ENCODE data around the gene CHRDL1.
"Not testable (repeated sequence)": the region's sequence is repeated elsewhere in the genome, so short reads cannot be mapped to it uniquely, and the experiment has no call there.

Gene CHRDL1, protein sequence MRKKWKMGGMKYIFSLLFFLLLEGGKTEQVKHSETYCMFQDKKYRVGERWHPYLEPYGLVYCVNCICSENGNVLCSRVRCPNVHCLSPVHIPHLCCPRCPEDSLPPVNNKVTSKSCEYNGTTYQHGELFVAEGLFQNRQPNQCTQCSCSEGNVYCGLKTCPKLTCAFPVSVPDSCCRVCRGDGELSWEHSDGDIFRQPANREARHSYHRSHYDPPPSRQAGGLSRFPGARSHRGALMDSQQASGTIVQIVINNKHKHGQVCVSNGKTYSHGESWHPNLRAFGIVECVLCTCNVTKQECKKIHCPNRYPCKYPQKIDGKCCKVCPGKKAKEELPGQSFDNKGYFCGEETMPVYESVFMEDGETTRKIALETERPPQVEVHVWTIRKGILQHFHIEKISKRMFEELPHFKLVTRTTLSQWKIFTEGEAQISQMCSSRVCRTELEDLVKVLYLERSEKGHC

GRCh38 chrX:110795645-110796406 lies at the start of gene CHRDL1:
CHRDL1 (minus strand) TSS chrX:110795817; CDS start chrX:110792181, 3,636 bp downstream.
- no peak within 1 kb of the TSS for H3K27ac Mint-ChIP-seq
- H3K36me3 Mint-ChIP-seq, result peaks cover 1% of the 10 kb centered on the region
- CTCF ChIA-PET, result no interaction called here
- DNase-seq, result peak; percentile 20
- H3K9me3 Mint-ChIP-seq, result no peaks in the 10 kb centered on the region
- peaks cover 23% of the 10 kb centered on the region for H3K27me3 Mint-ChIP-seq
- no peak within 1 kb of the TSS for H3K4me3 Mint-ChIP-seq
- no peaks in the 10 kb centered on the region for H3K4me1 Mint-ChIP-seq

GRCh38 chrX:110836982-110837381 lies 41.4 kb upstream of the CHRDL1 start:
- Mint-ChIP-seq H3K4me3 (no peak overlapping the region), H3K9me3 (no peaks in the 10 kb centered on the region), H3K27me3 (no peaks in the 10 kb centered on the region), H3K4me1 (no peaks in the 10 kb centered on the region), H3K36me3 (no peaks in the 10 kb centered on the region), H3K27ac (no peak overlapping the region)
- DNase-seq, result no peak
- CTCF ChIA-PET, result interaction anchor here (1.2 to 2.1 kb wide), 2 partner anchors 10 to 16 kb away, joined by 3 to 8 read pairs; no protein-coding TSS in a partner anchor

- no peaks in the 10 kb centered on the region for H3K36me3 Mint-ChIP-seq
- no peak overlapping the region for H3K4me3 Mint-ChIP-seq
- CTCF ChIA-PET, result interaction anchor here (1.2 kb wide), 1 partner anchor 17 kb away, joined by 3 read pairs; no protein-coding TSS in a partner anchor
- no peak for DNase-seq
- H3K27ac Mint-ChIP-seq, result no peak overlapping the region
- H3K27me3 Mint-ChIP-seq, result no peaks in the 10 kb centered on the region
- H3K4me1 Mint-ChIP-seq, result no peaks in the 10 kb centered on the region
- H3K9me3 Mint-ChIP-seq, result no peaks in the 10 kb centered on the region
These were observed 40.8 kb upstream of the CHRDL1 start for GRCh38 chrX:110836451-110836850.

- Mint-ChIP-seq H3K36me3 (no peaks in the 10 kb centered on the region), H3K27me3 (no peaks in the 10 kb centered on the region), H3K9me3 (no peaks in the 10 kb centered on the region), H3K4me3 (no peak overlapping the region), H3K27ac (no peak overlapping the region), H3K4me1 (no peaks in the 10 kb centered on the region)
- no peak for DNase-seq
- CTCF ChIA-PET, result interaction anchor here (1.2 kb wide), 1 partner anchor 17 kb away, joined by 3 read pairs; no protein-coding TSS in a partner anchor
These were observed 40.4 kb upstream of the CHRDL1 start for GRCh38 chrX:110836001-110836400.

- Mint-ChIP-seq H3K27me3 (no peaks in the 10 kb centered on the region), H3K27ac (no peak overlapping the region), H3K4me3 (no peak overlapping the region), H3K36me3 (no peaks in the 10 kb centered on the region), H3K4me1 (no peaks in the 10 kb centered on the region), H3K9me3 (no peaks in the 10 kb centered on the region)
- DNase-seq, result no peak
- CTCF ChIA-PET, result no interaction called here
These were observed 30.4 kb upstream of the CHRDL1 start for GRCh38 chrX:110825972-110826371.

- H3K27ac Mint-ChIP-seq, CTCF ChIA-PET, DNase-seq, H3K9me3 Mint-ChIP-seq, H3K36me3 Mint-ChIP-seq, H3K27me3 Mint-ChIP-seq, H3K4me3 Mint-ChIP-seq, H3K4me1 Mint-ChIP-seq: not testable (repeated sequence)
These were observed 20.9 kb upstream of the CHRDL1 start for GRCh38 chrX:110816543-110816942.

GRCh38 chrX:110806145-110806544 lies 10.5 kb upstream of the CHRDL1 start:
- H3K9me3 Mint-ChIP-seq, result no peaks in the 10 kb centered on the region
- DNase-seq, result no peak
- H3K27me3 Mint-ChIP-seq, result no peaks in the 10 kb centered on the region
- H3K4me3 Mint-ChIP-seq, result no peak overlapping the region
- CTCF ChIA-PET, result no interaction called here
- H3K36me3 Mint-ChIP-seq, result no peaks in the 10 kb centered on the region
- no peaks in the 10 kb centered on the region for H3K4me1 Mint-ChIP-seq
- no peak overlapping the region for H3K27ac Mint-ChIP-seq

DNA sequence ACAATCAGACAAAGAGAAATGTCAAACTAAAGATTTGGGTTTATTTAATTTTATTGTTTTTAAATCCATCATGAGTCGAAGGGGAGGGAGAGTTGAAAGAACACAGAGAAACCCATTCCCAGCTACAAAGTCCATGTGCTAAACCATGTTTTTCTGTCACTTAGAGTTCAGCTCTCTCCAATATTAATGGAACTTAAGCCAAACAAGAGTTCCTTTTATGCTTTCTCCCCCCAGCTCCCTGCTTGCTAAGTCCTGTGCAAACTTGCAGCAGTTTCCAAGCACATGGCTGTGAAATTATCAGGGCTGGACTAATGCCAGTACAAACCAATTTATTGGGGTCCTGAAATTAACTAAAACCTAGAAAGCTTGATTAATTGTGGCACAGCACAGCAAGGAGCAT lies 9.7 kb upstream of the CHRDL1 start:
- Mint-ChIP-seq H3K4me3 (no peak overlapping the region), H3K27me3 (no peaks in the 10 kb centered on the region), H3K9me3 (no peaks in the 10 kb centered on the region), H3K36me3 (no peaks in the 10 kb centered on the region), H3K27ac (no peak overlapping the region), H3K4me1 (no peaks in the 10 kb centered on the region)
- DNase-seq, result no peak
- CTCF ChIA-PET, result no interaction called here

DNA sequence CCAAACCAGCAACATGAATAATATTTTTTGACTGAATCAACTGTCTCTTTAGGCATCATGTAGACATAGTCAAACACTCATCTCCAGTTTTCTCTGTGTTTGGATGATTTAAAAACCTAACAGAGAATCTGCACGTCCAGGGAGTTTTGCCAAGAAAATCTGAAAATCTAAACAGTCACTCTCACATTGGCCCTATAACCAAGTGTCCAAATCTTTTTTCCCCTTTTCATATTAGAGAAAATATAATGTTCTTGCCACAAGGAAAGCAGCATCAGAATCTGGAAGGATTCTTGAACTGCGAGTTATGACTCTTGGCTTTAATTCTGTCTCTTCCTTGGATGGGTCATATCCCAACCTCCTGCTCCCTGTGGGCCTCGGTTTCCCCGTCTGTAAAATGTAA lies 8.8 kb upstream of the CHRDL1 start:
- Mint-ChIP-seq H3K9me3 (no peaks in the 10 kb centered on the region), H3K27me3 (no peaks in the 10 kb centered on the region), H3K4me1 (no peaks in the 10 kb centered on the region), H3K4me3 (no peak overlapping the region), H3K36me3 (no peaks in the 10 kb centered on the region), H3K27ac (no peak overlapping the region)
- CTCF ChIA-PET, result no interaction called here
- no peak for DNase-seq

DNA sequence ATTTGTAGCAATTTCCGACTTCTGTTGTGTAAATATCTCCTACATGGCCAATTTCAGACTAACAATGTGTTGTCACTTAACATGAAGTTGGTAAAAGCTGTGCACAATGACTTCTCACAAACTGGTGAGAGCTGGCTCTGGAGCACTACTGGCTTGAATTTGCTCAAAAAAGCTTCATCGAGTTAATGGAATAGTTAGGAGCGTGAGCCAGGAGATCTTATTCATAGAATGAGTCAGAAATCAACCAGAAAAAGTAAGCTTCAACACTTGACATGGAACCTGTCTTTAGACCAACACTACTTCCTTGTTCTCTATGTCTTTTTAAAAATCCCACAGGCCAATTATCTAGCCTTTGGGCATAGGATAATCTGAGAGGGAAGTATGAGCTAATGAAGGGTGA lies 7.9 kb upstream of the CHRDL1 start:
- Mint-ChIP-seq H3K36me3 (no peaks in the 10 kb centered on the region), H3K9me3 (no peaks in the 10 kb centered on the region), H3K4me1 (no peaks in the 10 kb centered on the region), H3K27ac (no peak overlapping the region), H3K27me3 (no peaks in the 10 kb centered on the region), H3K4me3 (no peak overlapping the region)
- CTCF ChIA-PET, result no interaction called here
- no peak for DNase-seq

- no peak overlapping the region for H3K27ac Mint-ChIP-seq
- CTCF ChIA-PET, result no interaction called here
- peaks cover 1% of the 10 kb centered on the region for H3K36me3 Mint-ChIP-seq
- H3K4me3 Mint-ChIP-seq, result no peak overlapping the region
- H3K9me3 Mint-ChIP-seq, result no peaks in the 10 kb centered on the region
- H3K4me1 Mint-ChIP-seq, result no peaks in the 10 kb centered on the region
- no peak for DNase-seq
- peaks cover 23% of the 10 kb centered on the region for H3K27me3 Mint-ChIP-seq
These were observed 735 bp upstream of the CHRDL1 start for GRCh38 chrX:110796407-110796697.

GRCh38 chrX:110794601-110795000 lies 1.0 kb downstream of the CHRDL1 start:
- no peak overlapping the region for H3K27ac Mint-ChIP-seq
- CTCF ChIA-PET, result no interaction called here
- no peaks in the 10 kb centered on the region for H3K4me1 Mint-ChIP-seq
- H3K4me3 Mint-ChIP-seq, result no peak overlapping the region
- peaks cover 23% of the 10 kb centered on the region for H3K27me3 Mint-ChIP-seq
- H3K9me3 Mint-ChIP-seq, result no peaks in the 10 kb centered on the region
- H3K36me3 Mint-ChIP-seq, result peaks cover 1% of the 10 kb centered on the region
- DNase-seq, result no peak

DNA sequence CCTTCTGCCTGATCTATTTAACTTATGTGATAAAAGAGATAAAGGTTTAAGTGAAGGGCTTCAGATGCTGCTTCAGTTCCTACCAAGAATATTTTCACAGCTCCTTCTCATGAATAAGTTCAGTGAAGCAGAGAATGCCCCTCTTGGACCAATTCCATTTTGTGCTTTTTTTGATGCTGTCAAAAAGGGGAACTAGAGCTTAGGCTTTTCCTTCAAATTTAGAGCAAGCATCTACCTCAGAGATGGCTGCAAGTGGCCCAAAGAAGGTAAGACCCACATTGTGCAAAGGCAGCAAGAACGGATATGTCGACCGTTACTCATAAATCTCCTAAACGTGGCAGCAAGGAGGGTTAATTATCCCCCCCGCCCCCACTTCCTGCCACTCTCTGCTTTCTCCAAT lies 4.5 kb downstream of the CHRDL1 start:
- H3K4me1 Mint-ChIP-seq, result no peaks in the 10 kb centered on the region
- CTCF ChIA-PET, result no interaction called here
- H3K36me3 Mint-ChIP-seq, result no peaks in the 10 kb centered on the region

GRCh38 chrX:110786486-110786885 lies 9.1 kb downstream of the CHRDL1 start:
- CTCF ChIA-PET, result no interaction called here
- Mint-ChIP-seq H3K36me3 (no peaks in the 10 kb centered on the region), H3K27me3 (no peaks in the 10 kb centered on the region)

More for the DNA sequence above, 4.5 kb downstream of the CHRDL1 start:
- no peak overlapping the region for H3K27ac Mint-ChIP-seq
- DNase-seq, result no peak
- no peak overlapping the region for H3K4me3 Mint-ChIP-seq
- no peaks in the 10 kb centered on the region for H3K9me3 Mint-ChIP-seq
- peaks cover 17% of the 10 kb centered on the region for H3K27me3 Mint-ChIP-seq

DNA sequence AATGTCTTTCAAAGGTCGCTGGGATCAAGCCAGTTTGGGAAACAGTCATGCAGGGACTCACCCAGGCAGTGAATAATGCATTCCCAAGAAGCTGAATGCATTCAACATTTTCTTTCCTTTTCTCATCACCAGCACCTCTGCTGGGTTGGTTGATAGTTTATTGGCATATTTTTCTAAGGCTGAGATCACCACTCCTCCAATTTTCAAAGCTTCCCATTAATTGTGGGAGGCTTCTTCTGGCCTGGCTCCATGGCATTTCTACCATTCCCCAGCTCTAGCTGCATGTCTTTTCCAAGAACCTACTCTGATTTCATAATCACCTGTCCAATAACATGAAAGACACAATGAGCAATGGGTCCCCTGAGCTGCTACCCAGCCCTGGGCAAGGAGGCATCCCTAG lies 35.8 kb downstream of the CHRDL1 start:
- Mint-ChIP-seq H3K36me3 (no peaks in the 10 kb centered on the region), H3K4me1 (no peaks in the 10 kb centered on the region), H3K27ac (no peak overlapping the region), H3K4me3 (no peak overlapping the region), H3K27me3 (no peaks in the 10 kb centered on the region), H3K9me3 (no peaks in the 10 kb centered on the region)
- DNase-seq, result no peak
- CTCF ChIA-PET, result no interaction called here

More at GRCh38 chrX:110786486-110786885, 9.1 kb downstream of the CHRDL1 start:
- Mint-ChIP-seq H3K4me1 (no peaks in the 10 kb centered on the region), H3K27ac (no peak overlapping the region), H3K4me3 (no peak overlapping the region), H3K9me3 (no peaks in the 10 kb centered on the region)
- no peak for DNase-seq

Measured in activated naive CD4-positive, alpha-beta T cell treated with anti-CD3 and anti-CD28 coated beads, Interleukin-2, amount 10 ng/mL, durations not matched to agents 7 days and 5 days (primary cell).